Panc1 (cell line): Measurements from ENCODE around the gene SBF1.

ENCODE experiments used
- POLR2AphosphoS5 ChIP-seq: IDR thresholded peaks from 2 replicates; pipeline ENCODE4 v1.6.1; 2012; ENCODE audit warnings: mild to moderate bottlenecking, low read depth, low read length, moderate library complexity
- TF ChIP-seq, protein P1 (sequence below): fragments of 450-650 bp; IDR thresholded peaks from 2 replicates; pipeline ENCODE4 v1.5.1; 2017; ENCODE audit warnings: mild to moderate bottlenecking

DNA sequence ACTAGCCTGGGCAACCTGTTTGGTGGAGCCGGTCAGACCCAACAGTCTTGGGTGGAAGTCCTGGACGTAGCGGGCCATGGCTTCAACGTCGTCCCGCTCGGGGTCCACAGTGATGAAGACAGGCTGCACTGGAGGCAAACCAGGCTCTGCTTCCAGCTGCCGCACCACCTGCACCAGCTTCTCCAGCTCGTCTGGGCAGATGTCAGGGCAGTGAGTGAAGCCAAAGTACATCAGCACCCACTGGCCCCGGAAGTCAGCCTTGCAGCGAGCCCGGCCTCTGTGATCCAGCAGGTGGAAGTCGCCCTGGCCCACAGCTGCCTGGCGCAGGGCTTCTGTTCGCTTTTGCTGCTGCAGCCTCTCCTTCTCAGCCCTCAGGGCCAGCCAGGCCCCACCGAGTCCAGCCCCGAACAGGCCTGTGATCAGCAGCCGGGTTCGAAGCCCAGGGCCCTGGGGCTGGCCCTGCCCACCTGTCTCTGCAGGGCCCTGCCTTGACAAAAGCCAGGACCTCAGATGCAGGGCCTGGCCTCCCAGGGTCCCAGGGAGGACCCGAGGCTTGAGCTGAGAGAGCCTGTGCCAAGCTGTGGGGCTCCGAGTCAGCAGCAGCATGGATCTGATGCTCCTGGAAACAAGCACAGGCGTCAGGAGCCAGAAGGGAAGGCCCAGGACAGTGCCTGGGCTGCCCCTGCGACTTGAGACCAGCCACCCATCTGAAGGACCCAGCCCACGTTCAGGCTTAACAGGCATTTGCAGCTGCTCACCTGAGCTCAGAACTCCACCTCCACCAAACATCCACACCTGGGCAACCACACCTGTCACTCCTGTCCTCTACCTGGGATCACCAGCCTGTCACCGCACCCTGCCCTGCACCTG, 49.2 kb upstream of the SBF1 start:
- TF ChIP-seq, protein P1, sequence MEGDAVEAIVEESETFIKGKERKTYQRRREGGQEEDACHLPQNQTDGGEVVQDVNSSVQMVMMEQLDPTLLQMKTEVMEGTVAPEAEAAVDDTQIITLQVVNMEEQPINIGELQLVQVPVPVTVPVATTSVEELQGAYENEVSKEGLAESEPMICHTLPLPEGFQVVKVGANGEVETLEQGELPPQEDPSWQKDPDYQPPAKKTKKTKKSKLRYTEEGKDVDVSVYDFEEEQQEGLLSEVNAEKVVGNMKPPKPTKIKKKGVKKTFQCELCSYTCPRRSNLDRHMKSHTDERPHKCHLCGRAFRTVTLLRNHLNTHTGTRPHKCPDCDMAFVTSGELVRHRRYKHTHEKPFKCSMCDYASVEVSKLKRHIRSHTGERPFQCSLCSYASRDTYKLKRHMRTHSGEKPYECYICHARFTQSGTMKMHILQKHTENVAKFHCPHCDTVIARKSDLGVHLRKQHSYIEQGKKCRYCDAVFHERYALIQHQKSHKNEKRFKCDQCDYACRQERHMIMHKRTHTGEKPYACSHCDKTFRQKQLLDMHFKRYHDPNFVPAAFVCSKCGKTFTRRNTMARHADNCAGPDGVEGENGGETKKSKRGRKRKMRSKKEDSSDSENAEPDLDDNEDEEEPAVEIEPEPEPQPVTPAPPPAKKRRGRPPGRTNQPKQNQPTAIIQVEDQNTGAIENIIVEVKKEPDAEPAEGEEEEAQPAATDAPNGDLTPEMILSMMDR, result no peak
- TF ChIP-seq POLR2AphosphoS5, result no peak
